WTC11 (cell line): ENCODE measurements around the gene GRM7.

Experiments used
- AFF4 ChIP-seq: sonication (generic); formaldehyde crosslinking; IDR thresholded peaks from 2 replicates; pipeline ENCODE4 v1.8.1; 2023; ENCODE audit warnings: mild to moderate bottlenecking, missing genetic modification reagents, borderline replicate concordance
- HMGXB4 ChIP-seq: sonication (generic); formaldehyde crosslinking; IDR thresholded peaks from 2 replicates; pipeline ENCODE4 v1.8.1; 2023; ENCODE audit warnings: mild to moderate bottlenecking, moderate library complexity, missing genetic modification reagents
- NR2C2 ChIP-seq: sonication (generic); formaldehyde crosslinking; IDR thresholded peaks from 2 replicates; pipeline ENCODE4 v1.8.0; 2022; ENCODE audit warnings: mild to moderate bottlenecking, missing genetic modification reagents
- NR3C1 ChIP-seq: sonication (generic); formaldehyde crosslinking; conservative IDR thresholded peaks from 2 replicates; pipeline ENCODE4 v1.8.1; 2023; ENCODE audit warnings: low read depth, mild to moderate bottlenecking, missing genetic modification reagents
- PRDM15 ChIP-seq: sonication (generic); formaldehyde crosslinking; IDR thresholded peaks from 2 replicates; pipeline ENCODE4 v1.8.0; 2022; ENCODE audit warnings: missing genetic modification reagents
- SMAD3 ChIP-seq: sonication (generic); formaldehyde crosslinking; IDR thresholded peaks from 2 replicates; pipeline ENCODE4 v1.8.0; 2022; ENCODE audit warnings: missing genetic modification reagents, mild to moderate bottlenecking, borderline replicate concordance
- TF ChIP-seq, protein P1 (sequence below): fragments of 200-600 bp; IDR thresholded peaks from 2 replicates; pipeline ENCODE4 v1.8.0; 2022; ENCODE audit warnings: antibody characterized with exemption
- TF ChIP-seq, protein P2 (sequence below): sonication (generic); formaldehyde crosslinking; IDR thresholded peaks from 2 replicates; pipeline ENCODE4 v1.8.0; 2022; ENCODE audit warnings: mild to moderate bottlenecking, missing genetic modification reagents
- TF ChIP-seq, protein P3 (sequence below): sonication (generic); formaldehyde crosslinking; IDR thresholded peaks from 2 replicates; pipeline ENCODE4 v1.8.1; 2022; ENCODE audit warnings: low read depth, mild to moderate bottlenecking, moderate library complexity, missing genetic modification reagents, borderline replicate concordance

- TF ChIP-seq, protein P1, sequence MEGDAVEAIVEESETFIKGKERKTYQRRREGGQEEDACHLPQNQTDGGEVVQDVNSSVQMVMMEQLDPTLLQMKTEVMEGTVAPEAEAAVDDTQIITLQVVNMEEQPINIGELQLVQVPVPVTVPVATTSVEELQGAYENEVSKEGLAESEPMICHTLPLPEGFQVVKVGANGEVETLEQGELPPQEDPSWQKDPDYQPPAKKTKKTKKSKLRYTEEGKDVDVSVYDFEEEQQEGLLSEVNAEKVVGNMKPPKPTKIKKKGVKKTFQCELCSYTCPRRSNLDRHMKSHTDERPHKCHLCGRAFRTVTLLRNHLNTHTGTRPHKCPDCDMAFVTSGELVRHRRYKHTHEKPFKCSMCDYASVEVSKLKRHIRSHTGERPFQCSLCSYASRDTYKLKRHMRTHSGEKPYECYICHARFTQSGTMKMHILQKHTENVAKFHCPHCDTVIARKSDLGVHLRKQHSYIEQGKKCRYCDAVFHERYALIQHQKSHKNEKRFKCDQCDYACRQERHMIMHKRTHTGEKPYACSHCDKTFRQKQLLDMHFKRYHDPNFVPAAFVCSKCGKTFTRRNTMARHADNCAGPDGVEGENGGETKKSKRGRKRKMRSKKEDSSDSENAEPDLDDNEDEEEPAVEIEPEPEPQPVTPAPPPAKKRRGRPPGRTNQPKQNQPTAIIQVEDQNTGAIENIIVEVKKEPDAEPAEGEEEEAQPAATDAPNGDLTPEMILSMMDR = no peak
- TF ChIP-seq AFF4 (no peak), HMGXB4 (no peak), PRDM15 (CRISPR knock-in tag) (no peak), SMAD3 (CRISPR knock-in tag) (no peak), NR2C2 (CRISPR knock-in tag) (no peak), NR3C1 (no peak)
- TF ChIP-seq, protein P2, sequence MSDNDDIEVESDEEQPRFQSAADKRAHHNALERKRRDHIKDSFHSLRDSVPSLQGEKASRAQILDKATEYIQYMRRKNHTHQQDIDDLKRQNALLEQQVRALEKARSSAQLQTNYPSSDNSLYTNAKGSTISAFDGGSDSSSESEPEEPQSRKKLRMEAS (CRISPR knock-in tag) = no peak
- TF ChIP-seq, protein P3, sequence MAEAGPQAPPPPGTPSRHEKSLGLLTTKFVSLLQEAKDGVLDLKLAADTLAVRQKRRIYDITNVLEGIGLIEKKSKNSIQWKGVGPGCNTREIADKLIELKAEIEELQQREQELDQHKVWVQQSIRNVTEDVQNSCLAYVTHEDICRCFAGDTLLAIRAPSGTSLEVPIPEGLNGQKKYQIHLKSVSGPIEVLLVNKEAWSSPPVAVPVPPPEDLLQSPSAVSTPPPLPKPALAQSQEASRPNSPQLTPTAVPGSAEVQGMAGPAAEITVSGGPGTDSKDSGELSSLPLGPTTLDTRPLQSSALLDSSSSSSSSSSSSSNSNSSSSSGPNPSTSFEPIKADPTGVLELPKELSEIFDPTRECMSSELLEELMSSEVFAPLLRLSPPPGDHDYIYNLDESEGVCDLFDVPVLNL (CRISPR knock-in tag) = no peak
Observed at GRCh38 chr3:6929918-6930317, 69.0 kb downstream of the GRM7 start.
